K562 (cell line): ENCODE results near the gene SSBP2. TPM values are rescaled to one million over a fixed set of nuclear protein-coding genes. Genes with fewer than 3 reads are reported as not detected.

Experiments
- ATAC-seq: fragments of 200-7000 bp; cut with Tn5 transposase; 3 replicates; pipeline ENCODE4 v1.9.1; 2020; ENCODE audit warnings: moderate library complexity
- BruUV-seq: library from RNA; stranded (reverse); fragments of 400-500 nt; replicated peaks from 2 replicates; lab custom pipeline; 2021; lab: Mats Ljungman, UMichigan
- CTCF ChIA-PET: fragments of 300-600 bp; formaldehyde crosslinking; extraction: SDS; loops from one replicate; lab custom pipeline; 2021; ENCODE audit warnings: low intra/inter-chr PET ratio; lab: Yijun Ruan, JAX
- POLR2A ChIA-PET: fragments of 300-600, 350-650 bp; sonication (Branson Sonifier 250); formaldehyde crosslinking; extraction: SDS; loops from one replicate; lab custom pipeline; 2021; ENCODE audit warnings: antibody characterized with exemption, inconsistent platforms; lab: Yijun Ruan, JAX
- DNase-seq, 4 experiments: peaks; one replicate each; pipeline versions ENCODE4 v3.0.0 to v3.0.0-alpha.2; 2011 to 2018; ENCODE audit warnings: low spot score in 3 of 4, mixed read lengths in 3 of 4; ENCODE audit errors: extremely low read depth in 1 of 4
- FAIRE-seq: peaks from 2 replicates; lab custom pipeline; 2011; peaks lifted over from hg19 to GRCh38; lab: Jason Lieb, UNC
- H2AFZ ChIP-seq: 2 replicates; pipeline ENCODE4 v1.6.0; 2011; ENCODE audit warnings: low read depth, low read length, control low read depth, inconsistent platforms
- H3K27ac ChIP-seq: fragments of 200-600 bp; 3 replicates; pipeline ENCODE4 v1.8.0; 2011; ENCODE audit warnings: low read depth, mild to moderate bottlenecking, control low read depth, inconsistent platforms, low read length, moderate library complexity, mixed read lengths; ENCODE audit errors: extremely low read depth
- H3K27me3 ChIP-seq, 2 experiments: fragments of 300-600 bp in 1 of 2; 2 replicates in 1 of 2; 3 replicates in 1 of 2; pipeline versions ENCODE4 v1.6.0 to v1.8.0; 2011; ENCODE audit warnings: inconsistent platforms in 2 of 2, low read length in 2 of 2, mild to moderate bottlenecking in 1 of 2, mixed read lengths in 1 of 2, moderate library complexity in 1 of 2; ENCODE audit not compliant: control insufficient read depth in 2 of 2, insufficient read depth in 2 of 2
- H3K36me3 ChIP-seq: fragments of 300-600 bp; 3 replicates; pipeline ENCODE4 v1.8.0; 2011; ENCODE audit warnings: mild to moderate bottlenecking, low read length, inconsistent platforms; ENCODE audit not compliant: control insufficient read depth, insufficient read depth
- H3K4me1 ChIP-seq, 2 experiments: fragments of 200-600 bp in 1 of 2; replicated peaks in 1 of 2; 2 replicates in 1 of 2; 3 replicates in 1 of 2; pipeline versions ENCODE4 v1.5.1 to v1.8.0; 2011; ENCODE audit warnings: inconsistent platforms in 2 of 2, low read length in 2 of 2, mild to moderate bottlenecking in 1 of 2, mixed read lengths in 1 of 2, moderate library complexity in 1 of 2; ENCODE audit not compliant: control insufficient read depth in 2 of 2, insufficient read depth in 2 of 2
- H3K4me2 ChIP-seq: 2 replicates; pipeline ENCODE4 v1.6.1; 2011; ENCODE audit warnings: low read length, control low read depth, inconsistent platforms, mixed read lengths; ENCODE audit not compliant: insufficient read depth
- H3K4me3 ChIP-seq: fragments of 200-600 bp; sonication (generic), shearing (Covaris generic); 2 replicates; pipeline ENCODE4 v1.5.1; 2016; ENCODE audit warnings: control low read depth, inconsistent platforms
- H3K79me2 ChIP-seq: fragments of 200-600 bp; 3 replicates; pipeline ENCODE4 v1.8.0; 2011; ENCODE audit warnings: low read length, inconsistent platforms; ENCODE audit not compliant: control insufficient read depth, insufficient read depth
- H3K9ac ChIP-seq, 2 experiments: 2 replicates each; pipeline versions ENCODE4 v1.6.0 to v1.6.1; 2011; ENCODE audit warnings: low read depth in 2 of 2, low read length in 2 of 2, control low read depth in 1 of 2, inconsistent platforms in 1 of 2, mild to moderate bottlenecking in 1 of 2, mixed read lengths in 1 of 2; ENCODE audit not compliant: insufficient read depth in 1 of 2
- H3K9me1 ChIP-seq: one replicate; pipeline ENCODE4 v1.6.0; 2011; ENCODE audit warnings: inconsistent platforms, mild to moderate bottlenecking, low read length, moderate library complexity; ENCODE audit not compliant: control insufficient read depth, insufficient read depth
- H3K9me3 ChIP-seq: replicated peaks from 2 replicates; pipeline ENCODE4 v1.5.1; 2011; ENCODE audit warnings: low read depth, low read length, inconsistent platforms; ENCODE audit not compliant: control insufficient read depth, insufficient read depth
- H4K20me1 ChIP-seq: replicated peaks from 2 replicates; pipeline ENCODE4 v1.6.1; 2011; ENCODE audit warnings: low read length, inconsistent platforms, mixed read lengths; ENCODE audit not compliant: control insufficient read depth, insufficient read depth
- BRD4 ChIP-seq: fragments of 200-600 bp; sonication (generic); IDR thresholded peaks from 2 replicates; pipeline ENCODE4 v1.6.1; 2017; ENCODE audit warnings: inconsistent platforms
- NFXL1 ChIP-seq: fragments of 450-650 bp; formaldehyde crosslinking; IDR thresholded peaks from 2 replicates; pipeline ENCODE4 v1.4.0; 2021; ENCODE audit warnings: mild to moderate bottlenecking
- POLR3A ChIP-seq: IDR thresholded peaks from 2 replicates; pipeline ENCODE4 v1.6.1; 2011; ENCODE audit warnings: borderline replicate concordance, mild to moderate bottlenecking, moderate library complexity; ENCODE audit not compliant: insufficient read length, insufficient read depth; ENCODE audit errors: extremely low read depth
- TAF7 ChIP-seq: fragments of 450-650 bp; IDR thresholded peaks from 2 replicates; pipeline ENCODE4 v1.6.1; 2016; ENCODE audit warnings: missing genetic modification characterization, missing compliant biosample characterization
- WGBS: fragments of 100-300 bp; shearing (Covaris generic); methylation state at CpG from one replicate; pipeline ENCODE4 v1.1.6; 2016; ENCODE audit warnings: low coverage, mixed read lengths; ENCODE audit not compliant: insufficient coverage; ENCODE audit errors: missing lambda C conversion rate; 5-methylcytosine and 5-hydroxymethylcytosine counted together
- in situ Hi-C: fragments of 300-500 bp; cut with MboI; formaldehyde crosslinking; loops from 4 replicates; pipeline ENCODE4 v1.15.0; 2018; ENCODE audit warnings: inconsistent platforms, mixed read lengths
- intact Hi-C: fragments of 100-400 bp; cut with micrococcal nuclease; formaldehyde crosslinking; loops from 2 replicates; pipeline ENCODE4 v1.14.2; 2022
- polyA plus RNA-seq, 8 experiments: library from polyadenylated mRNA; depleted of rRNA in 4 of 8; stranded (reverse) in 5 of 8; unstranded in 3 of 8; fragments of >200 nt; fragmentation: Nextera tagmentation in 2 of 8; fragmentation: Illumina TruSeq in 1 of 8; extraction: Ambion mirVana in 2 of 8; extraction: Trizol in 1 of 8; gene quantifications; 2 replicates each; pipeline versions ENCODE4 v1.2.1 to v1.2.3, GENCODE V29; 2011 to 2014; ENCODE audit warnings: inconsistent platforms in 1 of 8, missing spikeins in 1 of 8
- total RNA-seq, 7 experiments: library from RNA; depleted of rRNA in 6 of 7; stranded (reverse); fragments of >200 nt in 6 of 7; fragmentation: Illumina TruSeq in 2 of 7; extraction: Trizol in 2 of 7; gene quantifications; 2 replicates each; pipeline versions ENCODE4 v1.2.1 to v1.2.3, GENCODE V29; 2011 to 2021; ENCODE audit warnings: low replicate concordance in 1 of 7
- TF ChIP-seq, protein P1 (sequence below): fragments of 250-450 bp; sonication (Bioruptor Pico); IDR thresholded peaks from 2 replicates; pipeline ENCODE4 v1.8.0; 2021; ENCODE audit warnings: borderline replicate concordance, mild to moderate bottlenecking, moderate library complexity; ENCODE audit not compliant: poor library complexity, severe bottlenecking

SSBP2 gene
- total and polyA plus RNA-seq, 9 of the 15 experiments (the other 6 are each of a cell fraction or from before 2014, with no cell fraction given): 22.3 to 133 (median 42.1) TPM

DNA sequence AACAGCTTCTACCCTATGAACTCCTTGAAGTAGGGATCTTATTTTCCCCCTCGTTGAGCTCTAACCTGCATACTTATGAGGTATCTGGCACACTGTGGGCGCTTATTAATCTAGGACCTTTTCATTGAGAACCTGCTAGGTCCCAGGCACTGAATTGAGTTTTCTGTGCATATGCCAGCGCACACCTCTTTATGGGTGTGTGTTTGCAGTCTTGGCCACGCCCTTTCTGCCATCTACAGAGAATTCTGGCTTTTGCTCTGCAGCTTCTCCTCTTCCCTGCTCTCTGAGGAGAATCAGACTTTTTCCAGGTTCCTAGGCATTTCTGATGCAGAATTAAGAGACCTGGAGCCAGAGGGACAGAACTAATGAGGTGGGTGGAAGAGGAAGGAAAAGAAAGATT, 25.4 kb upstream of the SSBP2 start:
- no peak for ATAC-seq
- DNase-seq: peak in 1 of 4 experiments; percentile 24
- no peak for FAIRE-seq
- H4K20me1 ChIP-seq: no peaks in the 10 kb centered on the region
- H3K36me3 ChIP-seq: no peaks in the 10 kb centered on the region
- H3K9ac ChIP-seq: no peak overlapping the region
- ChIA-PET CTCF (no interaction called here), POLR2A (interaction anchor here (0.8 kb wide), 1 partner anchor 15 kb away, joined by 3 read pairs; no protein-coding TSS in a partner anchor)
- peaks cover 3 to 25% of the 10 kb centered on the region in 2 experiments; a peak in 4 of 5 replicates for H3K4me1 ChIP-seq
- H3K4me3 ChIP-seq: no peak overlapping the region
- no peak overlapping the region for H3K27ac ChIP-seq
- no peaks in the 10 kb centered on the region for H3K9me1 ChIP-seq
- intact Hi-C loops: no loop called here
- in situ Hi-C loops: no loop called here
- TF ChIP-seq BRD4: no peak
- no peak for TF ChIP-seq NFXL1 (CRISPR knock-in tag)
- TF ChIP-seq TAF7 (tag): no peak
- TF ChIP-seq, protein P1, sequence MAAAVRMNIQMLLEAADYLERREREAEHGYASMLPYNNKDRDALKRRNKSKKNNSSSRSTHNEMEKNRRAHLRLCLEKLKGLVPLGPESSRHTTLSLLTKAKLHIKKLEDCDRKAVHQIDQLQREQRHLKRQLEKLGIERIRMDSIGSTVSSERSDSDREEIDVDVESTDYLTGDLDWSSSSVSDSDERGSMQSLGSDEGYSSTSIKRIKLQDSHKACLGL (CRISPR knock-in tag): no peak
- no peak for TF ChIP-seq POLR3A
- no peaks in the 10 kb centered on the region for H3K27me3 ChIP-seq
- 31% methylated on average over 4 of the region's 4 CpGs for WGBS
- no peaks in the 10 kb centered on the region for H3K9me3 ChIP-seq
- BruUV-seq: no TSS peak
- H3K4me2 ChIP-seq: peak overlapping the region; percentile 12; the same call in 1 of the 2 replicates
- no peaks in the 10 kb centered on the region for H3K79me2 ChIP-seq
- 0 out of 2 replicates have a peak overlapping the region, but pooled peaks have one; percentile 37 for H2AFZ ChIP-seq
